ENCODE measurements around the gene KIF22.
"Not testable (repeated sequence)": the region's sequence is repeated elsewhere in the genome, so short reads cannot be mapped to it uniquely, and the experiment has no call there.

The KIF22 gene

DNA sequence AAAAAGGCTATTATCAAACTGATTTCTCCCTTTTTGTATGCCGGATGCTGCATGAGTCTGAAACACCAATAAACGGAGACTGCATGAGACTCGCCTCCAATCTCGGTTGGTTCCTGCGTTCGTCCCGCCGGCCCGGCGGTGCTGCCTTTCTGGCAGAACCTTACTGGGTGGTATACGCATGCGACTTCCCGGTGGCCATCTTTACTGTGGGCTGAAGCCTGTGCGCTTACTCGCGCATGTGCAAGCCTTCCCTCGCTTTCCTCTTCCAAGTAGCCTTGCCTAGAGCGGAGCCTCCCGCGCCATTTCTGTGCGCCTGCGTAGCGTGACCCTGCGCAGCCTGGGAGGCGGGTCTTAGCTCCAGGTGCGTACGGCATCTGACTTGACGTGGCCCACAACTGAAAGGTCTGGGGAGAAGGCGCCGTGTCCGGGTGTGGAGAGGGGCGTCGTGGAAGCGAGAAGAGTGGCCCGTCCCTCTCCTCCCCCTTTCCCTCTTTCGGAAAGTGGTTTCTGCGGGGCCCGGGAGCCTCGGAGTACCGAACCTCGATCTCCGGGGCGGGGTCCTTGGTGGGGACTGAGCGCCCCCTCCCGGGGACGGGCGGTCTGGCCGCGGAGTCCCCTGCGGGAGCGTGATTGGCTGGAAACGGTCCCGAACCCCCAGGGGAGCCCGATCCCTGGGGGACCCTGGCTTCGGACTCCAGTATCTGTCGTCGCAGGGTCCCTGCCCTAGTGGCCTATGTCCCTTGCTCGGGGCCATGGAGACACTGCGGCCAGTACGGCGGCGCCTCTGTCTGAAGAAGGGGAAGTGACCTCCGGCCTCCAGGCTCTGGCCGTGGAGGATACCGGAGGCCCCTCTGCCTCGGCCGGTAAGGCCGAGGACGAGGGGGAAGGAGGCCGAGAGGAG is 25.5 kb downstream of the KIF22 start, which contains the start of gene PAGR1:
TSS of gene PAGR1 (plus strand) at position 360 of the 901 bp plus-strand sequence. CDS start at position 734, 374 bp downstream.
- DNase-seq: peak; percentile 98

DNA sequence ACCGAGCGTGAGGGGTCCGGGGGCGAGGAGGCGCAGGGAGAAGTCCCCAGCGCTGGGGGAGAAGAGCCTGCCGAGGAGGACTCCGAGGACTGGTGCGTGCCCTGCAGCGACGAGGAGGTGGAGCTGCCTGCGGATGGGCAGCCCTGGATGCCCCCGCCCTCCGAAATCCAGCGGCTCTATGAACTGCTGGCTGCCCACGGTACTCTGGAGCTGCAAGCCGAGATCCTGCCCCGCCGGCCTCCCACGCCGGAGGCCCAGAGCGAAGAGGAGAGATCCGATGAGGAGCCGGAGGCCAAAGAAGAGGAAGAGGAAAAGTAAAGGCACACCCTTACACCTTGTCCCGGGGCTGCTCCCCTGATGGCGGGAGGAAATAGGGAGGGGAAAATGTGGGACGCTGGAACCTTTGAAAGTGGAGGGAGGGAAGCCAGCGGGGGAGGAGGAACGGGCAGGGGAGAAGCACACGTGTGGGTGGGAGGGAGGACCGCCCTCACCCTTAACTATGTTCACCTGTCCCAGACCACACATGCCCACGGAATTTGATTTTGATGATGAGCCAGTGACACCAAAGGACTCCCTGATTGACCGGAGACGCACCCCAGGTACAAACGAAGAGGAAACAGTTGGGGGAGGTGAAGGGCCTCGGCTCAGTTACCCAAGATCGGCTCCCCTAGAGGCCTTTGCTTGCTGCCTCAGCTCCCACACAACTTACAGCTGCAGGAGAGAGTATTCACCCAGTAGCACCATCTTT is 26.3 kb downstream of the KIF22 start:
- peak; percentile 66 for DNase-seq

DNA sequence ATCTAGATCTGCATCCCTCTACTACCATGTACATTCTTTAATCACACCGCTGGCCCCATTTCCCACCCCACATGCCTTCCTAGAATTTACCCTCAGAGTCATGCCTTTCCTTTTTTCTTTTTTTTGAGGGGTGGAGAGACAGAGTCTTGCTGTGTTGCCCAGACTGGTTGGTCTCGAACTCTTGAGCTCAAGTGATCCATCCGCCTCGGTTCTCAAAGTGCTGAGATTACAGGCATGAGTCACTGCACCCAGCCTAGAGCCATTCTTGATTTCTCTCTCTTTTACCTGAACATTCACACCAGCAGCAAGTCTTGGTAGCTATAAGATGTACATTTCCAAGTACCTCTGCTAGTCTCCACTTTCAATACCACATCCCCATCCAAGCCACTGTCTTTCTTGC is 27.5 kb downstream of the KIF22 start:
- no peak for DNase-seq

DNA sequence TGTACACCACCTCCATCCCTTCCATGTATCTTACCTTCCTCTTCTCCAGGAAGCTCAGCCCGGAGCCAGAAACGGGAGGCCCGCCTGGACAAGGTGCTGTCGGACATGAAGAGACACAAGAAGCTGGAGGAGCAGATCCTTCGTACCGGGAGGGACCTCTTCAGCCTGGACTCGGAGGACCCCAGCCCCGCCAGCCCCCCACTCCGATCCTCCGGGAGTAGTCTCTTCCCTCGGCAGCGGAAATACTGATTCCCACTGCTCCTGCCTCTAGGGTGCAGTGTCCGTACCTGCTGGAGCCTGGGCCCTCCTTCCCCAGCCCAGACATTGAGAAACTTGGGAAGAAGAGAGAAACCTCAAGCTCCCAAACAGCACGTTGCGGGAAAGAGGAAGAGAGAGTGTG is 29.0 kb downstream of the KIF22 start:
- DNase-seq: no peak

GRCh38 chr16:29820271-29820701 is 29.7 kb downstream of the KIF22 start, which contains the start of gene MVP:
Gene MVP, plus strand, starts transcription at chr16:29820462. Its CDS starts 10,088 bp downstream, at chr16:29830550.
- peak; percentile 73 for DNase-seq

DNA sequence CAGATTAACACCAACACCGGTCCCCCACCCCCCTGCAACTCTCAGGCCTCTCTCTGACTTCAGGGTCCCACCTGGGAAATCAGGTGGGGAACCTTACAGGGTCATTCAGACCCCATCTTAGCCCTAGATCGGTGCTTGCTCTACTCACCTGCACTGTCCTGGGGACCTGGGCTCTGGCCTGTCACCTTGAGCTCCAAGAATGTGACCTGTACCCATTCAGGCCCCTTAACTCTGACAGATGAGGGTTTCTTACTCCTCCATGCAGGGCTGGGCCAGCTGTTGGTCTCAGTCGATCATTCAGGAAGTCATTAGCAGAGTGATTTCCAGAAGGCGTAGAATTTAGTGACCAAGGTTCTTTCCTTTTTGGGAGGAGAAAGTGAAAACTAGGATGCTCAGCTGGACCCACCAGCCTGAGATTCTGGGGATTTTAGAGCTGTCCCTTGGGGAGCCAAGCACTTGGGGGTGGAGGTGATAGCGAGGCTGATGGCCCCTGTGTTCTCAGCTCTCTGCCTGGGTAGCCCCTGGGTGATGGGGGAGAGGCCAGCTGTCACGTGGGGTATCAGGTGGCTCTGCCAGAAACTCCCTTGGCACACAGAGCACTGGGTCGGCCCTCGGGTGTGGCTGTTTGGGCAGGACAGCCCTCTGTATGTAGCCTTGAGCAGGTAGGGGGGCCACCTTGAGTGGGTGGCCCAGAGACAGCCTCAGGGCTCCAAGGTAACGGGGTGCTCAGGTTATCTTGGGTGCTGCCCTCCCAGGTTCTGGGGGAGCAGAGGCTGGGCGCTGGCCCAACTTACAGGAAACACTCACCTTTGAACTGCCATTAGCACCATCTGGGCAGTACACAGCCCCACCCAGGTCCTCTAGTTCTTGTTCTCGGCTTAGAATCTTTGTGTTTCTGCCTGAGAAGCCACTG is 30.4 kb downstream of the KIF22 start:
- peak; percentile 53 for DNase-seq

GRCh38 chr16:29821643-29822115 is 31.1 kb downstream of the KIF22 start:
- DNase-seq: no peak

- DNase-seq: no peak
Measured at GRCh38 chr16:29824589-29825144, 34.1 kb downstream of the KIF22 start.

- DNase-seq: peak; percentile 58
Measured at GRCh38 chr16:29825145-29826044, 34.8 kb downstream of the KIF22 start.

GRCh38 chr16:29826342-29826695 is 35.8 kb downstream of the KIF22 start:
- DNase-seq: no peak

- DNase-seq: no peak
Measured at GRCh38 chr16:29830774-29831173, 40.2 kb downstream of the KIF22 start.

GRCh38 chr16:29831490-29831889 is 40.9 kb downstream of the KIF22 start:
- no peak for DNase-seq

DNA sequence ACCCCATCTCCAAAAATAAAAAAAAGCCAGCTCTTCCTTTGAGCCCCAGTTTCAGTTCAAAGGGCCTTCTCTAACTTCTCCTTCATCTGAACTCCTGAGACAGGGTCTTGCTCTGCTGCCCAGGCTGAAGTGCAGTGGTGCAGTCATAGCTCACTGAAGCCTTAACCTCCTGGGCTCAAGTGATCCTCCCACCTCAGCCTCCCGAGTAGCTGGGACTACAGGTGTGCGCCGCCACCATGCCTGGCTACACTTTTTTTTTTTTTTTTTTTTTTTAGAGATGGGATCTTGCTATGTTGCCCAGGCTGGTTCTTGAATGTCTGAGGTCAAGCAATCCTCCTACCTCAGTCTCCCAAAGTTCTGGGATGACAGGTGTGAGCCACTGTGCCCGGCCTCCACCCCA is 42.7 kb downstream of the KIF22 start:
- DNase-seq: not testable (repeated sequence)

DNA sequence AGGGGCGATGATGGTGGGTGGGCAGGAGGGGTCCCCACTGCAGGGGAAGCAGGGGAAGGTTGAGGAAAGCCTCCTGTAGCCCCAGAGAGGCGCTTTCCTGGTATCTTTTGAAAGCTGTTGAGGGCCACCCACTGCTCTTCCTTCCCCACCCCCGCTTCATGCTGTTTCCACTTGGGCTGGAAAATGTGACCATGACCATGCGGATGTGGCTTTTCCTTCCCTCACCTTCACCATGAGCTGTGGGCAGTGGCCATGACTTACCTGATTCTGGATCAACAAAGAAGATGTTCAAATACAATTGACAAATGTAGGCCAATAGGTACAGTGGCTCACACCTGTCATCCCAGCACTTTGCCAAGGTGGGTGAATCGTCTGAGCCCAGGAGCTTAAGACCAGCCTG is 43.5 kb downstream of the KIF22 start:
- DNase-seq: no peak

DNA sequence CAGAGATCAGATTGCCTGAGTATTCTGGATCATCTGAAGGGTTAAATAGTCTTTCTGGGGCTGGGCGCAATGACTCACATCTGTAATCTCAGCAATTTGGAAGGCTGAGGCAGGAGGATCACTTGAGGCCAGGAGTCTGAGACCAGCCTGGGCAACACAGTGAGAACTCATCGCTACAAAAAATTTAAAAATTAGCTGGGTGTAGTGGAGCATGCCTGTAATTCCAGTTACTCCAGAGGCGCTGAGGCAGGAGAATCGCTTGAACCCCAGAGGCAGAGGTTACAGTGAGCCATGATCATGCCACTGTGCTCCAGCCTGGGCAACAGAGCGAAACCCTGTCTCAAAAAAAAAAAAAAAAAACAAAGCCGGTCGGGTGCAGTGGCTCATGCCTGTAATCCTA is 45.4 kb downstream of the KIF22 start:
- DNase-seq: no peak

DNA sequence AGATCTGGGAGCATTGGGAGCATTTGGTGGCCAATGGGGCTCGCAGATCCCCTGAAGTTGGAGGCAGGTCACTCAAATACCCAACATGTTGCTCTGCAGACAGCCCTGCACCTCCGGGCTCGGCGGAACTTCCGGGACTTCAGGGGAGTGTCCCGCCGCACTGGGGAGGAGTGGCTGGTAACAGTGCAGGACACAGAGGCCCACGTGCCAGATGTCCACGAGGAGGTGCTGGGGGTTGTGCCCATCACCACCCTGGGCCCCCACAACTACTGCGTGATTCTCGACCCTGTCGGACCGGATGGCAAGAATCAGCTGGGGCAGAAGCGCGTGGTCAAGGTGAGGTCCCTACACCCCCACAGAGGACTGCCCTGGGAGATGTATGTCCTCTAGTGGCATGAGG is 46.1 kb downstream of the KIF22 start:
- DNase-seq: no peak

GRCh38 chr16:29837841-29838240 is 47.3 kb downstream of the KIF22 start:
- no peak for DNase-seq

DNA sequence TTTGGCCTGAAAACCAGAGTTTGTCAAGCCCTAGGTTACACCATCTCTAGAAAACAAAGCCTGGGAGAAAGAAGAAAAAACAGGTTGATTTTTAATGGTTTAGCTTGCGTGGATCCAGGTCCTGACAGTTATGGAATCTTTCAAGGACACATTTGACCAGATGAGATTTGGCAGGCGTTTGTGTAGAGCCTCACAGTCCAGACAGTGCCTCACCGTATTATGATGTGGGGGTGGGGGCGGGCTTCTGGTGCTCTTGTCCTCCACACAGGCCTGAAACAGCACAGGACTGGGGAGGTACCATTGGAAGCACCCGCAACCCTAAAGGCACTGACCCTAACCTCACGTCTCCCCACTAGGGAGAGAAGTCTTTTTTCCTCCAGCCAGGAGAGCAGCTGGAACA is 49.3 kb downstream of the KIF22 start:
- DNase-seq: no peak

- no peak for DNase-seq
Measured at GRCh38 chr16:29840240-29840639, 49.7 kb downstream of the KIF22 start.

- DNase-seq: no peak
Measured at GRCh38 chr16:29841631-29842030, 51.1 kb downstream of the KIF22 start.

- DNase-seq: no peak
Measured at GRCh38 chr16:29842732-29843346, 52.3 kb downstream of the KIF22 start.

All from CD4-positive, alpha-beta T cell treated with Interleukin-6 for 4 hours (primary cell).